H1 (cell line): Measurements from ENCODE around the gene SHISA6. TPM values are rescaled to one million over a fixed set of nuclear protein-coding genes. Genes with fewer than 3 reads are reported as not detected.

Experiments
- ASH2L ChIP-seq: fragments of 200-600, 300-600 bp; sonication (generic); IDR thresholded peaks from one replicate; pipeline ENCODE4 v1.7.1; 2017; ENCODE audit warnings: low read length
- ATF3 ChIP-seq: IDR thresholded peaks from 2 replicates; pipeline ENCODE4 v1.6.1; 2011; ENCODE audit warnings: low read depth, mild to moderate bottlenecking, low read length; ENCODE audit not compliant: insufficient read depth
- CHD7 ChIP-seq: fragments of 300-600 bp; sonication (generic); IDR thresholded peaks from 2 replicates; pipeline ENCODE4 v1.7.1; 2012; ENCODE audit warnings: low read length, moderate library complexity, mild to moderate bottlenecking, inconsistent platforms; ENCODE audit not compliant: insufficient replicate concordance
- GABPA ChIP-seq: IDR thresholded peaks from 2 replicates; pipeline ENCODE4 v1.6.1; 2011; ENCODE audit warnings: mild to moderate bottlenecking, low read length, moderate library complexity, borderline replicate concordance; ENCODE audit not compliant: insufficient read depth
- MAFK ChIP-seq: IDR thresholded peaks from 2 replicates; pipeline ENCODE4 v1.6.1; 2012; ENCODE audit warnings: low read depth, mild to moderate bottlenecking, improper control_type of control experiment, low read length
- POU5F1 ChIP-seq: IDR thresholded peaks from 2 replicates; pipeline ENCODE4 v1.6.1; 2011; ENCODE audit warnings: low read depth, mild to moderate bottlenecking, low read length, moderate library complexity
- polyA plus RNA-seq, 7 experiments: library from polyadenylated mRNA; depleted of rRNA in 3 of 7; stranded (reverse) in 5 of 7; unstranded in 2 of 7; fragments of >200 nt in 5 of 7; fragments of 200-250 nt in 2 of 7; gene quantifications; 1 replicate in 5 of 7; 2 replicates in 1 of 7; 4 replicates in 1 of 7; pipeline versions ENCODE4 v1.2.1 to v1.2.3, GENCODE V29; 2011 to 2013; ENCODE audit warnings: missing spikeins in 2 of 7, mixed read lengths in 2 of 7
- total RNA-seq: library from RNA; stranded (reverse); fragmentation: NEBNext Ultra II Directional; extraction: Animal tissue kit (Norgen Biotek cat#: 25700); gene quantifications from 2 replicates; pipeline ENCODE4 v1.2.1, GENCODE V29; 2021

Gene SHISA6
- total and polyA plus RNA-seq, 2 of the 8 experiments (the other 6 are each of a cell fraction or from before 2014, with no cell fraction given): 2.9 to 4.8 TPM

GRCh38 chr17:11538366-11538765 lies 297.4 kb downstream of the SHISA6 start (continued):
- TF ChIP-seq CHD7 (no peak), POU5F1 (no peak), MAFK (no peak), ASH2L (no peak), ATF3 (no peak), GABPA (no peak)
